ENCODE results near the gene NKAIN2. TPM values are rescaled to one million over a fixed set of nuclear protein-coding genes. Genes with fewer than 3 reads are reported as not detected.
"Not testable (repeated sequence)": the region's sequence is repeated elsewhere in the genome, so short reads cannot be mapped to it uniquely, and the experiment has no call there.

NKAIN2 gene
- total RNA-seq, 1 donor from 2014 or later, result 4.0 TPM

DNA sequence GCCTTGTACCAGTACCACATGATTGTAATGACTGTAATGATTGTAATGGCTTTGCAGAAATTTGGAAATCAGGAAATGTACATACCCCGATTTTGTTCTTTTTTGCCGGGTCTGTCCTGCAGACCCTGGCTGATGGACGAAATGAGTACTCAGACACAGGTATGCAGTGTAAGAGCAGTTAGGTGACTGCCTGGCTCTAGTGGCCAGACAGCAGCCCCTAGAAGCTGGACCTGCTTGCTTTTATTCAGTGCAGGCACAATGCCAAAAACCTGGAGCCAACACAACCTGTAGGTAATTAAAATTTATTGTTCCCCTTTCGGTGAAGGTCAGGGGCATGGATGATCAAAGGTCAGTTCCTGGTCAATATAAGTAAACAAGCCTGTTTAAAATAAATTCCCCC, 346.0 kb downstream of the NKAIN2 start:
- no peaks in the 10 kb centered on the region for H3K36me3 Mint-ChIP-seq (ENCODE audit: low read depth)
- H3K9me3 Mint-ChIP-seq (ENCODE audit: low read depth), result no peaks in the 10 kb centered on the region
- no peak for DNase-seq (ENCODE audit: low spot score)
- H3K27ac Mint-ChIP-seq (ENCODE audit: unreplicated experiment), result no peak overlapping the region
- H3K4me1 Mint-ChIP-seq (ENCODE audit: low read depth), result peaks cover 4% of the 10 kb centered on the region
- H3K4me3 Mint-ChIP-seq (ENCODE audit: unreplicated experiment), result no peak overlapping the region
- H3K27me3 Mint-ChIP-seq (ENCODE audit: low read depth), result peaks cover 2% of the 10 kb centered on the region
- no peak for TF ChIP-seq CTCF (IDR thresholded peaks at IDR 0.05)

GRCh38 chr6:124158024-124158423, 354.4 kb downstream of the NKAIN2 start:
- no peaks in the 10 kb centered on the region for H3K36me3 Mint-ChIP-seq (ENCODE audit: low read depth)
- no peak overlapping the region for H3K27ac Mint-ChIP-seq (ENCODE audit: unreplicated experiment)
- H3K9me3 Mint-ChIP-seq (ENCODE audit: low read depth), result no peaks in the 10 kb centered on the region
- no peak overlapping the region for H3K4me3 Mint-ChIP-seq (ENCODE audit: unreplicated experiment)
- no peaks in the 10 kb centered on the region for H3K27me3 Mint-ChIP-seq (ENCODE audit: low read depth)
- DNase-seq (ENCODE audit: low spot score), result no peak
- TF ChIP-seq CTCF (IDR thresholded peaks at IDR 0.05), result no peak
- H3K4me1 Mint-ChIP-seq (ENCODE audit: low read depth), result peaks cover 8% of the 10 kb centered on the region

DNA sequence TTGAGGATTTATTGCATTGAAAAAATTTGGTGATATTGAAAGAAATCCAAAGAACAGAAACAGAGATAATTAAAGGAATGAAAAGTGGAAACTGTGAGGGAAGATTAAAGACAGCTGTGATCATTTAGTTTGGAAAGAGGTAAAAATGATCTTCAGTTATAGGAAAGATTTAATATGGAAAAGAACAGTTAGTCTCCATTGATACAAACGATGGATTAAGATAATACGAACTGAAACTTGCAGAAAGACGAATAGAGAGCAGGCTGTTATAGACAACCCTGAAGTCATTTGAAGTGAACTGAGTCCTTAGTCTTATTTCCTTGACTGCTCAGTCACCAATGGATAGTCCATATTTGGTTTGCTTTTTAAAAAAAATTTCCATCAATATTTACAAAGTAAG, 360.0 kb downstream of the NKAIN2 start:
- no peaks in the 10 kb centered on the region for H3K27me3 Mint-ChIP-seq (ENCODE audit: low read depth)
- no peak overlapping the region for H3K27ac Mint-ChIP-seq (ENCODE audit: unreplicated experiment)
- H3K9me3 Mint-ChIP-seq (ENCODE audit: low read depth), result no peaks in the 10 kb centered on the region
- H3K4me1 Mint-ChIP-seq (ENCODE audit: low read depth), result peaks cover 1% of the 10 kb centered on the region
- no peak for DNase-seq (ENCODE audit: low spot score)
- no peaks in the 10 kb centered on the region for H3K36me3 Mint-ChIP-seq (ENCODE audit: low read depth)
- TF ChIP-seq CTCF (IDR thresholded peaks at IDR 0.05), result no peak
- no peak overlapping the region for H3K4me3 Mint-ChIP-seq (ENCODE audit: unreplicated experiment)

GRCh38 chr6:124164343-124164742, 360.7 kb downstream of the NKAIN2 start:
- no peaks in the 10 kb centered on the region for H3K9me3 Mint-ChIP-seq (ENCODE audit: low read depth)
- no peak overlapping the region for H3K4me3 Mint-ChIP-seq (ENCODE audit: unreplicated experiment)
- no peaks in the 10 kb centered on the region for H3K4me1 Mint-ChIP-seq (ENCODE audit: low read depth)
- no peak for DNase-seq (ENCODE audit: low spot score)
- no peaks in the 10 kb centered on the region for H3K36me3 Mint-ChIP-seq (ENCODE audit: low read depth)
- no peak for TF ChIP-seq CTCF (IDR thresholded peaks at IDR 0.05)
- H3K27ac Mint-ChIP-seq (ENCODE audit: unreplicated experiment), result no peak overlapping the region
- H3K27me3 Mint-ChIP-seq (ENCODE audit: low read depth), result no peaks in the 10 kb centered on the region

DNA sequence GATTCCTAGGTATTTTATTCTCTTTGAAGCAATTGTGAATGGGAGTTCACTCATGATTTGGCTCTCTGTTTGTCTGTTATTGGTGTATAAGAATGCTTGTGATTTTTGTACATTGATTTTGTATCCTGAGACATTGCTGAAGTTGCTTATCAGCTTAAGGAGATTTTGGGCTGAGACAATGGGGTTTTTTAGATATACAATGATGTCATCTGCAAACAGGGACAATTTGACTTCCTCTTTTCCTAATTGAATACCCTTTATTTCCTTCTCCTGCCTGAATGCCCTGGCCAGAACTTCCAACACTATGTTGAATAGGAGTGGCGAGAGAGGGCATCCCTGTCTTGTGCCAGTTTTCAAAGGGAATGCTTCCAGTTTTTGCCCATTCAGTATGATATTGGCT, 363.6 kb downstream of the NKAIN2 start:
- H3K27ac Mint-ChIP-seq (ENCODE audit: unreplicated experiment); H3K27me3 Mint-ChIP-seq (ENCODE audit: low read depth); H3K4me3 Mint-ChIP-seq (ENCODE audit: unreplicated experiment); H3K36me3 Mint-ChIP-seq (ENCODE audit: low read depth); DNase-seq (ENCODE audit: low spot score); H3K9me3 Mint-ChIP-seq (ENCODE audit: low read depth): not testable (repeated sequence)
- H3K4me1 Mint-ChIP-seq (ENCODE audit: low read depth), result peaks cover 13% of the 10 kb centered on the region

GRCh38 chr6:124190256-124190655, 386.6 kb downstream of the NKAIN2 start:
- TF ChIP-seq CTCF (IDR thresholded peaks at IDR 0.05), result no peak
- Mint-ChIP-seq H3K27me3 (ENCODE audit: low read depth) (peaks cover 3% of the 10 kb centered on the region), H3K9me3 (ENCODE audit: low read depth) (no peaks in the 10 kb centered on the region), H3K4me1 (ENCODE audit: low read depth) (peaks cover 5% of the 10 kb centered on the region), H3K36me3 (ENCODE audit: low read depth) (no peaks in the 10 kb centered on the region), H3K27ac (ENCODE audit: unreplicated experiment) (no peak overlapping the region), H3K4me3 (ENCODE audit: unreplicated experiment) (no peak overlapping the region)
- DNase-seq (ENCODE audit: low spot score), result no peak
